Nephron (organoid): Measurements from ENCODE around the gene KLHDC4.

ENCODE experiments used
- H3K27ac Mint-ChIP-seq, 3 experiments: 2 replicates each; pipeline ENCODE4 v1.8.0; 2020; ENCODE audit warnings: mixed read lengths in 3 of 3, mild to moderate bottlenecking in 2 of 3, moderate library complexity in 1 of 3
- H3K27me3 Mint-ChIP-seq: 2 replicates; pipeline ENCODE4 v1.8.0; 2021; ENCODE audit warnings: low read depth, mild to moderate bottlenecking, moderate library complexity, mixed read lengths
- H3K36me3 Mint-ChIP-seq: 2 replicates; pipeline ENCODE4 v1.8.0; 2020; ENCODE audit warnings: low read depth, mixed read lengths
- H3K4me1 Mint-ChIP-seq: 2 replicates; pipeline ENCODE4 v1.8.0; 2020; ENCODE audit warnings: mixed read lengths
- H3K4me3 Mint-ChIP-seq, 3 experiments: 2 replicates each; pipeline ENCODE4 v1.8.0; 2020; ENCODE audit warnings: mild to moderate bottlenecking in 3 of 3, mixed read lengths in 3 of 3, moderate library complexity in 2 of 3
- H3K9me3 Mint-ChIP-seq: 2 replicates; pipeline ENCODE4 v1.8.0; 2020; ENCODE audit warnings: mixed read lengths
- TF ChIP-seq, protein P1 (sequence below), 3 experiments: fragments of 200-600 bp; sonication (generic); IDR thresholded peaks; one replicate each; pipeline ENCODE4 v1.5.0; 2021; ENCODE audit warnings: antibody characterized with exemption in 3 of 3; ENCODE audit not compliant: unreplicated experiment in 3 of 3

KLHDC4 gene

DNA sequence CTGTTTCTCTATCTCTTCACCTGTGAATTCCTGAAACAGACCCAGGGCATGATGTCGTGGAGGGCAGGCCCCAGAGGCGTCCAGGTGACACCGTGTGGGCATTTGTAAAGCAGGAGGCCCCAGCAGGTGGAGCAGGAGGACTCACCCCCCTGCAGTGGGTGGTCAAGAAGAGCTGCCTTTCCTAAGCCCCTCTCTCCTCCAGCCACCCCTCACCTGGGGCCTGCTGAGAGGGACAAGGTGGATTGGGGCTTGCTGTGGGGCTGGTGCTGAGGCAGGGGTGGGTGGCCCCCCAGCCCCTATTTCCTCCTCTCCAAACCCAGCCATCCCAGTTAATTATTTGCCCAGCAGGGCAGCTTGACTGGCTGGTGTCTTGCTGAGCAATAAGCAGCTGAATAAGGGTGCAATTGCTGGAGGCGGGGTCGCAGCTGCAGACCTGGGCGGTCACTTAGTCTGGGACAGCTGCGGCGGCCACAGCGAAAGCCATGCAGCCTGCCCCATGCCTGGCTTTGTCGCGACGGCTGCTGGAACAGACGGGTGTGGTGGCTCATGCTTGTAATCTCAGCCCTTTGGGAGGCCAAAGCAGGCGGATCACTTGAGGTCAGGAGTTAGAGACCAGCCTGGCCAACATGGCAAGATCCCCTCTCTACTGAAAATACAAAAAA, 107.1 kb downstream of the KLHDC4 start:
- Mint-ChIP-seq H3K36me3 (no peaks in the 10 kb centered on the region), H3K9me3 (peaks cover 2% of the 10 kb centered on the region), H3K4me1 (no peaks in the 10 kb centered on the region), H3K27me3 (peaks cover 30% of the 10 kb centered on the region), H3K4me3 (no peak overlapping the region), H3K27ac (no peak overlapping the region)
- TF ChIP-seq, protein P1, sequence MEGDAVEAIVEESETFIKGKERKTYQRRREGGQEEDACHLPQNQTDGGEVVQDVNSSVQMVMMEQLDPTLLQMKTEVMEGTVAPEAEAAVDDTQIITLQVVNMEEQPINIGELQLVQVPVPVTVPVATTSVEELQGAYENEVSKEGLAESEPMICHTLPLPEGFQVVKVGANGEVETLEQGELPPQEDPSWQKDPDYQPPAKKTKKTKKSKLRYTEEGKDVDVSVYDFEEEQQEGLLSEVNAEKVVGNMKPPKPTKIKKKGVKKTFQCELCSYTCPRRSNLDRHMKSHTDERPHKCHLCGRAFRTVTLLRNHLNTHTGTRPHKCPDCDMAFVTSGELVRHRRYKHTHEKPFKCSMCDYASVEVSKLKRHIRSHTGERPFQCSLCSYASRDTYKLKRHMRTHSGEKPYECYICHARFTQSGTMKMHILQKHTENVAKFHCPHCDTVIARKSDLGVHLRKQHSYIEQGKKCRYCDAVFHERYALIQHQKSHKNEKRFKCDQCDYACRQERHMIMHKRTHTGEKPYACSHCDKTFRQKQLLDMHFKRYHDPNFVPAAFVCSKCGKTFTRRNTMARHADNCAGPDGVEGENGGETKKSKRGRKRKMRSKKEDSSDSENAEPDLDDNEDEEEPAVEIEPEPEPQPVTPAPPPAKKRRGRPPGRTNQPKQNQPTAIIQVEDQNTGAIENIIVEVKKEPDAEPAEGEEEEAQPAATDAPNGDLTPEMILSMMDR (IDR thresholded peaks at IDR 0.05; ENCODE audit: unreplicated experiment in 3 of 3), result no peak
